GM12801 (cell line): ENCODE measurements around the gene CD7.

Experiments used
- TF ChIP-seq, protein P1 (sequence below): IDR thresholded peaks from one replicate; pipeline ENCODE4 v1.5.1; 2011; ENCODE audit warnings: control low read depth; ENCODE audit not compliant: insufficient read length; ENCODE audit errors: extremely low read depth

The CD7 gene

DNA sequence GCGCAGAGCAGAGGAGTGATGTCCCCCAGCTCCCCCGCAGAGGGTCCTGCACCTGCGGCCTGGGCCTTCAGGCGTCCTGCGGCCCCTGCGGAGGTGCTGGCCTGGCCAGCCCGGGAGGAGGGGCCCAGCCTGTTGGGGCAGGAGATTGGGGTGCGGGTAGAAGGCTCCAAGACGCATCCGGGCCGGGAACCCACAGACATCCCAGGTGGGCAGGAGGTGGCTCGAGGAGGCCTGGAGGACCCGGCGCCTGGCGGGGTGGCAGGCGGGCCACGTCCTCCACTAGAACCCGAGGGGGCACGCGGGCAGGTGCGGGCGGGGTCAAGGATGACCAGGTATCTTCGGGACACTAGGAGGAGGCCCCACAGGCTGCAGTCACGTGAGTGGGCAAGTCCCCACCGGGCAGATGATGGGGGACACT, 16.8 kb upstream of the CD7 start:
- TF ChIP-seq, protein P1, sequence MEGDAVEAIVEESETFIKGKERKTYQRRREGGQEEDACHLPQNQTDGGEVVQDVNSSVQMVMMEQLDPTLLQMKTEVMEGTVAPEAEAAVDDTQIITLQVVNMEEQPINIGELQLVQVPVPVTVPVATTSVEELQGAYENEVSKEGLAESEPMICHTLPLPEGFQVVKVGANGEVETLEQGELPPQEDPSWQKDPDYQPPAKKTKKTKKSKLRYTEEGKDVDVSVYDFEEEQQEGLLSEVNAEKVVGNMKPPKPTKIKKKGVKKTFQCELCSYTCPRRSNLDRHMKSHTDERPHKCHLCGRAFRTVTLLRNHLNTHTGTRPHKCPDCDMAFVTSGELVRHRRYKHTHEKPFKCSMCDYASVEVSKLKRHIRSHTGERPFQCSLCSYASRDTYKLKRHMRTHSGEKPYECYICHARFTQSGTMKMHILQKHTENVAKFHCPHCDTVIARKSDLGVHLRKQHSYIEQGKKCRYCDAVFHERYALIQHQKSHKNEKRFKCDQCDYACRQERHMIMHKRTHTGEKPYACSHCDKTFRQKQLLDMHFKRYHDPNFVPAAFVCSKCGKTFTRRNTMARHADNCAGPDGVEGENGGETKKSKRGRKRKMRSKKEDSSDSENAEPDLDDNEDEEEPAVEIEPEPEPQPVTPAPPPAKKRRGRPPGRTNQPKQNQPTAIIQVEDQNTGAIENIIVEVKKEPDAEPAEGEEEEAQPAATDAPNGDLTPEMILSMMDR = no peak

DNA sequence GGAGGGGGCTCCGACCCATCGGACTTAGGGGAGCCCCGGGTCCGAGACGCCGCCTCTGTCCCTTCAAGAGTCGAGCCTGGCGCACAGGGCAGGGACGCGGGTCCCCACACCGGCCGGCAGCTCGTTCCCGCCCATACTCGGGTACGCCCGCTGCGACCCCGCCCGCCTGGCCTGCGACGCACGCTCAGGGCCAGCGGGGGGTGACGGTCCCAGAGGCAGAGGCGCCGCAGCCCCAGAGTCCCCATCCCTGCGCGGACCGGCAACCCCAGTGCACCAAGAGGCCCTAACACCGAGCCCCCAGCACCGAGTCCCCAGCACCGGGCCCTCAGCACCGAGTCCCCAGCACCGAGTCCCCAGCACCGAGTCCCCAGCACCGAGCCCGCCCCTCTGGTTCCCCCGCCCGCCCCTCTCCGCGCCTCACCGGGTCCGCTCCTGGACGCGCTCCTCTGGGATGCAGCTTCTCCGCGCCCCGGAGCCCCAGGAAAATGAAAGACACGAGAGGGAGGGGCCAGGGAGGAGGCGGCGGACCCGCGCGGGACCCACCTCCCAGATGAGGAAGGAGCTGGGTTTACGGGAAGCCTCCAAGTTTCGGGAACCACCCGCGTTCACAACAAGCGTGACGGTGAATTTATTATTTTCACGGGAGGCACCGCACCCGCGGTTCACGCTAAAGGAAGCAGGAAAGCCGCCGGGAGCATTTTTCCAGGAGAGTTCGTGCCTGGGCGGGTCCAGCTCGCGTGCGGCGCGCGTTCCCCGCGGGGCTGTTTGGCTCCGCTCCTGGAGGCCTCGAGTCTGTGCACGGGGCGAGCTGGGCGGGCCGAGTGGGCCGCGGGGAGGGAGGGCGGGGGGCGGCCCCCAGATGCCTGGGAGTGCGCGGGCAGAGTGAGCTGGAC, 16.1 kb upstream of the CD7 start, which contains the start of gene SECTM1:
SECTM1 (minus strand) TSS at position 488 of the 893 bp plus-strand sequence. CDS start 6,526 bp downstream, outside the sequence.
- TF ChIP-seq, protein P1 = no peak

DNA sequence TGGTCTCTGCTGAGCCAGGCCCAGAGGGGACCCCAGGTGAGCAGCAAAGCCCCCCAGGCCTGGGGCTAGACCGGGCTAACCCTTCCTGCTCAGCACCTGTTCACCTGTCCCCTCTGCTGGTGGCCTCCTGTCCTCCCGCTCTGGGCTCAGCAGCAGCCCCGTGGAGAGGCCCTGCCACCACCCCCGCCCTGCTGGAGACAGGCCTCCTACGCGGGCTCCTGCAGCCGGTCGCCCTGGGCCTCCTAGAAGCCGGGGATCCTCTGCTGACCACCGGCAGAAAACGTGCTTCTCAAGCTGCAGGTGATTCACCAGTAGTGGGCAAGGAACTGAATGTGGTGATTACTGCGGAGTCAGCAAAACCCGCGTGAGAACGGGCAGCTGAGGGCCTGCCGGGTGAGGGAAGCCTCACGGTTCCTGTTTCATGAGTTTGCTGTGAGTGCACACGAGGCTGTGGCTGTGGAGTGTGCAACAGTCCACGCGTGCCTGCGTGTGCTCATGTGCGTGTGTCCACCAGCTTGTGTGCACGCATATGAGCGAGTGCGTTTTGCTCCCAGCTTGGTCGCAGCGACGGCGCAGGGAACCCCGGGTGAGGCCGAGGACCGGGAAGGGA, 15.4 kb upstream of the CD7 start:
- TF ChIP-seq, protein P1 = no peak

DNA sequence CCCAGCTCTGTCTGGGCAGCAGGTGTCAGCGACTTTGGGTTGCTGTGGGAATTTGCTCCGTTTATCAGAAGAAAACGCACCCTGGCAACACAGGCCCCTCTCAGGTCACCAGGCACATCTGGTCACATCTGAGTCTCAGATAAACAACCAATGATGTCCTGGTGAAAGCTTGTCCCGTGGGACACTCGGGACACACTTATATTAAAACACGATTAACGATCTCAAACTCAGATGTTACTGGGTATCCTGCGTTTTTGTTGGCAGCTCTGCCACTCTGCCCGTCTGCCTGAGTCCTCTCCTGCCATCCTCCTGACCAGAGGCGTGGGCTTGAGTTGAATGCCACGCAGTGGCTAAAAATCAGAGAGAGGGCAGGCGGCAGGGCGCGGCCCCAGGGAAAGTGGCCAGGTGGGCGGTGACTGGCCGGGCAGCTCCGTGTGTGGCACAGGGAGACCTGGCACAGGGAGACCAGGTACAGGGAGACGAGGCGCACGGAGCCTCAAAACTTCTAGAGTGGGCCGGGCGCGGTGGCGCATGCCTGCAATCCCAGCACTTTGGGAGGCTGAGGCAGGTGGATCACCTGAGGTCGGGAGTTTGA, 14.0 kb upstream of the CD7 start:
- TF ChIP-seq, protein P1 = no peak

DNA sequence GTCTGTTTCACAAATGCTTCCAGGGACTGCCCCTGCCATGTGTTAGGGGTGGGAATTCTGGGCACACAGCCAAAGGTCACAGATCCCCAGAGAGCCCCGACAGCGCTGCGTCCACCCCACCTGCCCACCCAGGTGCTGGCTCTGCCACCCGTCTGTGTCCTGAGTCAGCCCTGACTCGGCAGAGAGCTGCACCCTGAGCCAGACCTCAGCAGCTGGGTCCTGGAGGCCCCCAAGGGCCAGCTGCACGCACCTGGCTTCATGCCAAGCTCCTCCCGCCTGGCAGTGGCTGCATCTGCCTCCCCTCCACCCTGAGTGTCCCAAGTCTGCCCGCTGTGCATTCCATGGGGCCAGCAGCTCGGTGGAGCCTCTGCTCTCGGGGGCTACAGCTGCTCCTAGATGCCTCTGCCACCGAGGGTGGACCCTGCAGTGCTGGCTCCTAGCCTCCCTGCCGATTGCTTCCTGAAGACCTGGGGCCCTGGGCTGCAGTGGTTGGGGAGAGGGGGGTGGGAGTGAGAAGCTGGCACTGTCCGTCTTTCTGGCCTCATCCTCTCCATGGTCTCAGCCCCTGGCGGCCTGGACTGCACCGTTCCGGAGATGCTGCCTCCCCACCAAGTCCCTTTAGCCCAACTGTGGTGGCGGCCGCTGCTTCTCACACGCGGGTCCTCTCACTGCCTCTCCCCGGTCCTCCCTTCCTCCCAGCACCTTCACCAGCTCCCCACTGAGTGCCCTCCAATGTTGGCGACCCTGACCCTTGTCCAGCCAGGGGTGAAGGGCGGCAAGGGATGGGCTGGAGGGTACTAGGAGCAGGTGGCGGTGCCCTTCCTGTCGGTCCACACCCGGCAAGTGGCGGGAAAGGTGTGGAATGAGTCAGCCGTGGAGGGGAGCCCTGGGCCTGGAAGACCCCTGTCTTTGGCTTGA, 13.2 kb upstream of the CD7 start:
- TF ChIP-seq, protein P1 = no peak

DNA sequence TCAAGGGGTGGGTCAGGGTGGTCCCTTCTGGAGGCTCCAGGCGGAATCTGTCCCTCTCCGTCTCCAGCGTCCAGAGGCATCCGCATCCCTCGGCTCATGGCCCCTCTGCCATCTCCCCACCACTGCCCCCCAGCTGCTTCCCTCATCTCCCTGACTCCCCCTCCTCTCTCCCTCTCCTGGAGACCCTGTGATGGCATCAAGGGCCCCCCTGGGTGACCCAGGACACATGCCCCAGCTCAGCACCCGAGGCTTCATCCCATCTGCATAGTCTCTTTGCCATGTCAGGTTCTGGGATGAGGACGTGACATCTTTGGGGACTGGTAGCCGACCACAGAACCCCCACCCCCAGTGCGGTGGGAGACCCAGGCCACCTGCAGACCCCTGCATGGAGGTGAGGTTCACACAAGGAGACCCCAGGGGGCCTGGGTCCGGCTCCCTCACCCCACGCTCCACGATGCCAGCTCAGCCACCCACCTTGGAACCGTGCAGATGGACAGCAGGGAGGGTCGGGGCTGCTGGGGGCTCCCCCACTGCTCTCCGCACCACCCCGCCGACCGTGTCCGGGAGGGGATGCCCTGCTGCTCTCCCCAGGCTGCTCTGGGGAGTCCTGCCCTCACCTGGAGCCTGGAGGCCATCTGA, 12.4 kb upstream of the CD7 start:
- TF ChIP-seq, protein P1 = no peak
